GM19467 (cell line): ENCODE results near the gene PTPRR.

Experiments
- ATAC-seq: cut with Tn5 transposase; IDR thresholded peaks from one replicate; pipeline ENCODE4 v1.9.1; 2021; ENCODE audit warnings: mild to moderate bottlenecking, moderate library complexity; ENCODE audit not compliant: unreplicated experiment

The PTPRR gene, protein sequence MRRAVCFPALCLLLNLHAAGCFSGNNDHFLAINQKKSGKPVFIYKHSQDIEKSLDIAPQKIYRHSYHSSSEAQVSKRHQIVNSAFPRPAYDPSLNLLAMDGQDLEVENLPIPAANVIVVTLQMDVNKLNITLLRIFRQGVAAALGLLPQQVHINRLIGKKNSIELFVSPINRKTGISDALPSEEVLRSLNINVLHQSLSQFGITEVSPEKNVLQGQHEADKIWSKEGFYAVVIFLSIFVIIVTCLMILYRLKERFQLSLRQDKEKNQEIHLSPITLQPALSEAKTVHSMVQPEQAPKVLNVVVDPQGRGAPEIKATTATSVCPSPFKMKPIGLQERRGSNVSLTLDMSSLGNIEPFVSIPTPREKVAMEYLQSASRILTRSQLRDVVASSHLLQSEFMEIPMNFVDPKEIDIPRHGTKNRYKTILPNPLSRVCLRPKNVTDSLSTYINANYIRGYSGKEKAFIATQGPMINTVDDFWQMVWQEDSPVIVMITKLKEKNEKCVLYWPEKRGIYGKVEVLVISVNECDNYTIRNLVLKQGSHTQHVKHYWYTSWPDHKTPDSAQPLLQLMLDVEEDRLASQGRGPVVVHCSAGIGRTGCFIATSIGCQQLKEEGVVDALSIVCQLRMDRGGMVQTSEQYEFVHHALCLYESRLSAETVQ

DNA sequence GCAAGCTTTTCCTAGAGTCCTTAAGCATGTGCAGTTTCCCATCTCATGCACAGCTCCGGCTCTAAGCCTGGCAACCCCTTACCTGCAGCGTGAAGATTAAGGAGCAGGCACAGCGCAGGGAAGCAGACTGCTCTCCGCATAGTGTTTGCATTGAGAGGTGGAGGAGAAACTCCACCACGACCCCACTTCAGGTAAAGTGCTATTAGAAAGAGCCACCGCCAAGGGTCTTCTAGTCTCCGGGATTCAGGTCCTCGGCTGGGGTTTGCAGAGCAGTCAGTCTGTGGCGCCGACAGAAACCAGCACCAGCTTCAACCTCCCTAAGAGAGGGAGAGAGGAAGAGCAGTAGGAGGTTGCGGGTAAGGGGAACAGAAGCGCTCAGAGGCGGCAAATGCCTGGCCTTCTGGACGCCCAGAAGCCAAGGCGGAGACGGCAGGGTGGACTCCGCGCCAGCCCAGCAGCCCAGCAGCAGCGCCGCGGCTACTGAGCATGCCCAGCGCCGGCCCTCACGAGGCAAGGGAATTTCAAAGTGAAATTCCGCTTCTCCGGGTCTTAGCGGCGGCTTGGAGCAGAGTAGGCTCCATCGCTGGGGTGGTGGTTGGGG lies at the start of gene PTPRR:
PTPRR (minus strand) TSS at position 488 of the 601 bp plus-strand sequence; CDS start at position 140, 348 bp downstream.
- no peak for ATAC-seq

DNA sequence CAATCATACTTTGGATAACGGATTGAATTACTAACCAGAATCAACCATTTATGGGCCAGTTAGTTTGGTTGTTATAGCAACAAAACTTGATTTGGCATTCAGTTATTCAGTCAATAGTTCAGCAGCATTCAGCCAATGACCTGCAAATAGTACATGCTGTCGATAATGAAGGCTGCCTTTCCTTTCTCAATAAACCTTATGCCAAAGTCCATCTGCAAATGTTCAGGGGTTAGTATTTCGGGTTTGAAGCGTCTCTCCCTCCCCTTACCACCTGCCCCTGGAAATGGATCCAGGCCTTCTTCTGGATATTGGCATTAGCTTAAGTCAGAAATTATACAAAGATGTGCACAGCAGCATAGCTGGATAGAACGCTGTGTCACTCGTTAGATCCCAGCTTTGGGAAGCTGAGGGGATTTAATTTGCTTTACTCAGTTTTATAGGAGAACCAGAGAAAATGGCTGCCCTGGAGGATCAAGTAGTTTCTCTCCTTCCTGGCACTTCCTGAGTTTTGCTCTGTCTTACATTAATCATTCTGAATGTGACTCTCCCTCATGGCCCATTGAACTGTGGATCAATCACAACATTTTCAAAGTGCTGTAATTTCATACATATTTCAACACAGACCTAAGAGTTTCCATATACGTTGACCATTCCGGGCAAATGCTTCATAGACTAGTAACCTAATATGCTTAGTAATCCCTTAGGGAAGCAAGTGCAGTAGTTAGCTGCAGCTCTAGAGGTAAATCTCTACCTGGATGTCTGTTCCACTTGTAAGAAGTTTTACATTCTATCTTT lies 46.7 kb upstream of the PTPRR start:
- no peak for ATAC-seq

DNA sequence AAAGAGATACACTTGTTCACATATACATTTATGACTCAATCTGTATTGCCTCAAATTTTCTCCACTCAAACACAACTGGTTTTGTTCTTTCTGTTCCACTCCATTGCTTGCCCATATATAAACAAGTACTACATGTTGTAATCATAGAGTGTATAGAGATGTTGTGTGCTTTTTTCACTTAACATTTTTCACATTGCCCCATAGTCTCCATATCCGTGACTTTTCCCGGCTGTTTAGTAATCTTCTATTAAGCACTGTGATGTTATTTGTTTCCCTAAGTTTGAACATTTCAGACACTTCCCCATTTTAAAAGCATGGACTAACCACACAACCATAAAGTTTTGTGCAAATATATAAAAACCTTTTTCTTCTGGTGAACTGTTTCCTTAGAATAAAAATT lies 45.5 kb upstream of the PTPRR start:
- no peak for ATAC-seq

DNA sequence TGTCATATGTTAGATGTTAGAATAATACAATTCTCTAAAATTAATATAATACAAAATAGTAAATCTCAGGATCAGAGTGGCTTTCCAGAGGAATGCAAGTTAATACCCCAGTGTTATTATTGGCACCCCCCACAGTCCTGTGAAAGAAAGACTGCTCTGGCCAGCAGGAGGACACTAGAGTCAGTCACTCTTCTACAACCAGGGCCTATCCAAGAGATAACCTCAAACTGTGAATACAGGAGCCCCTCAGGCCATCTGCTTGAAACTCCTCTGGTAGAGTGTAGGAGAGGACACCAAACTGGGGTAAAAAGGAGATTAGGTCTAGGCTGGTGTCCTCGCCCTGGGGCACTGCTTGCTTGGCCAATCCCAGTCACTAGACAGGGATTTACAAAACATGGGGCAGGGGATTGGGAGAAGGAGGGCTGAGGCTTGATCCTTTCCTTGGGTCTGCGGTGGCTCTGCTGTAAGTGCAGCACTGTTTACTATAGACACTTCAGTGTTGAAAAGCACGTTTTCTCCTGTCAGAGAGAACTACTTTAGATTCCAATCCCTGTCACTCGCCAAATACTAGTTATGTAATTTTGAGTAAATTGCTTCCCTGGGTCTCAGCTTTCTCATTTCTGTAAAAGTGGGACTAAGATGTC lies 44.5 kb upstream of the PTPRR start:
- ATAC-seq: no peak

DNA sequence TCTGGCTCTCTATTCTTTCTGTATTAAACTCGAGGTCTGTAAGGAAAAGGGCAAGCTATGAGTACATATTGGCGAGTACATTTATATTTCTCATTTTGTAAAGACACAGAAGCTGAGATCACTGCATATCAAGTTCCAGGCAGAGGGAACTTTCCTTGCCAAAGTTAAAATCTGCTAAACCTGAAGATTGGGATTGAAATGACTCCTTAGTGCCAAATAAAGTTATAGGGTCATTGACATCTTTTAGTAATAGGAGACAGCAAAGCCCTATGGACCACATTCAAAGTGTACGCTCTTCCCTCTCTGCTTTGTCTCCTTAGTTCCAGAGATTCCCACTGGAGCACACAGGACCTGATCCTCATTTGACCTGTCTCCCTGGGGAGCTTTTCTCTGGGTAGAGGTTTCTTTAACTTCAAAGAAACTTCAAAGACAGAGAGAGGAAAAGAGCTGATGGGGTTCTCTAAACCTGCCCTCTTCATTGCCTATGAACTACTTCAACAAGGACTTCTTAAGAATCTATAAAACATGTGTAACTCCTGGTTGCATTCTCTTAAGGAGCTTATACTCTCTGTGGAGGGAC lies 42.6 kb upstream of the PTPRR start:
- ATAC-seq: no peak

DNA sequence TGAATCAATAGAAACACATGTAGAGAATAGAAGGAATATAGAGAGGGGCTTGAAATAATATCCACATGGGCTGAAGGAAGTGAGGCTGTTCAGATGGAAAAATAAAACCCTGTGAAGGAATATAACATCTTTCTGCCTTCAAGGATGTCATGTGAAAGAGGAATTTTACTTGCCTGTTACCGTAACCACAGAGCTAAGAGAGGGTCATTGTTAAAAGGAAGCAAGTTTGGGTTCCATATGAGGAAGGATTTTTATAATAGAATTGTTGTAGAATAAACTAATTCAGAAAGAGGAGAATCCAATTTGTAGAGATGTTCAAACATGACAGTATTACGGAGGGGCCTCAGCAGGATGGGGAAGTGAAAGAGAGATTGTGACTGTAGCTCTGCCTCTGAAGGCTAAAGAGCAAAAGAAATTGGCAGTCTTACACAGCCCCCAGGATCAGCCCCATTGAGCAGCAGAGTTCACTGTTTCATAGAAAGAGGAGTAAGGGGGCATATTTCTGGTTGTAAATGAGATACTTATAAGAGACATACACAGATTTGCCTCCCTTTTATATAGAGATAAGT lies 41.8 kb upstream of the PTPRR start:
- ATAC-seq: no peak

DNA sequence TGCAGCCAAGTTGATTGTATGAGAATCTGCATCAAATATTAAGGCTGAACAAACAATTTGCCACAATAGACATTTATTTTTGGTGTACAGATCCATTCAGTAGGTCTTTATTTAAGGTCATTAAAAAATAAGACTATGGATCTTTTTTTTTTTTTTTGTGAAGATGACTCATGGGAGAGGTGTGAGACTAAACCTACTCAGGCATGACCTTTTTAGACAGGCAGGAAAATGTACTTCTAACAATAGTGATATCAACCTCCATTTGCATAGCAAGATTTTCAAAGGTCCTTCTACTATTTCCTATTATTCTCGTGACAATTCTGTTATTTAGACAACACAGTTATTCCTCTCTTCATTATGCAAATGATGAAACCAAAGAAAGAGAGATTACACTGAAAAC lies 39.9 kb upstream of the PTPRR start:
- no peak for ATAC-seq

DNA sequence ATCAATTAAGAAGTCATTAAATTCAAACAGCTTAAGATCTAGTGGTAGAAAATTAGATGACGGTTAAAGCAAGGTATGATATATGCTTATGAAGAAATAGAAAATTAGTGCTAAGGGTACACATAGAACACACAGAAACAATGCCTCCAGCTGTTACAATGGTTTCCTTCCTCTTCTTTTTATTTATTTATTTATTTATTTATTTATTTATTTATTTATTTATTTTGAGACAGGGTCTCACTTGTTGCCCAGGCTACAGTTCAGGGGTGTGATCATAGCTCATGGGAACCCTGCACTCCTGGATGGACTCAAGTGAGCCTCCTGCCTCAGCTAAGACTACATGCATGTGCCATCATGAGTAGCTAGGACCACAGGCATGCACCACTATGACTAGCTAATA lies 34.9 kb upstream of the PTPRR start:
- no peak for ATAC-seq

DNA sequence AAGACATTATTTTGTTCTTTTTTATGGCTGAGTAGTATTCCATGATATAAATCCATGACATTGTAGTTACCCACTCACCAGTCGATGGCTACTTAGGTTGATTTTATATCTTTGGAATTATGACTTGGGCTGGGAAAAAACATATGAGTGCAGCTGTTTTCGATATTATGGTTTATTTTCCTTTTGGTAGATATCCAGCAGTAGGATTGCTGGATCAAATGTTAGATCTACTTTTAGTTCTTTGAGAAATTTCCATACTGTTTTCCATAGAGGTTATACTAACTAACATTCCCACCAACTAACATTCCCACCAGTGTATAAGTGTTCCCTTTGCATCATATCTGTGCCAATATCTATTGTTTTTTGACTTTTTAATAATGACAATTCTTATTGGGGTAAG lies 29.9 kb upstream of the PTPRR start:
- ATAC-seq: no peak

DNA sequence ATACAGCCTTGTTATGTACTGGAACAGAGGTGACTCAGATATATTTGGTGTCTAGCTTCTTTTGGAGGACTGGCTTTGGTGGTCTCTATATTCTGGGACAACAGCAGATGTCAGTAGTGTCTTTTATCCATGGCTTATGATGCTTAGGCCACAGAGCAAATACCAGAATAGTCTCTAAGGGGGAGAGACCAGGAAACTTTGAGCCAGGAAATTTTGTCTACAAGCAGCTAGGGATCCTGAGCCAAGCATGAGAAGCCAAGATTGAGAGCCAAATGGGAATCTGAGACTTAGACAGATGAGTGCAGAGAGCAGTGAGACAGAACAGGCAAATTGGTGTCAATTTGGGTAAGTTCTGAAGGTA lies 28.4 kb upstream of the PTPRR start:
- ATAC-seq: no peak

DNA sequence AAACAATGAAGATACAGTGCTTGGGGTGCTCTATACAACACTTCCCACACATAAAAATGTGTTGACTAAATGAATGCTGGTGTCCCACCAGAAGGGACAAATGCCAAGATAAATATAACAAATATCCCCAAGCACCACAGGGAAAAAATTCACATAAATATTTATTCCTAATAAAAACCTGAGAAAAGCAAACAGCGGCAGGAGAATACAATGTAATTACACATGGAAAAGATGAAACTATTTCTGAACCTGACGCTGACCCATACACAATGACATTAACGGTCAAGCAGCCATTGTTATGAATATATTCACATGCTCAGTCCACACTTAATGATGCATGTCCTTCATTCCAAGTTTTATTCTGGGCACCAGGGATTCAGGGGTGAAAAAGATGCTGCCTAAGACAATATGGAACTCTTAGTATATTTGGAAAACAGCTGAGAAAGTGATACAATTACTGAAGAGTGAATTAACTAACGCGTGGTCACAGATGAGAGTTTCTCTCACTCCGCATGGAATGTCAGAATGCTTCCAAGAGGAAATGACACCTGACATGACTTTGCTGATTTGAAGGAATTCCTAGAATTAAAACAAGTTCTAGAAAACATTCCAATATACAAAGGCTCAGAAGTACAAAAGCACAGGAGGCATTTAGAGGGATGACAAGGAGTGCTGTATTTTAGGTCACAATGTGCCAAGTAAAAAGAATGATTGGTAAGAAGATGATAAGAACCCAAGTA lies 27.9 kb upstream of the PTPRR start:
- no peak for ATAC-seq

DNA sequence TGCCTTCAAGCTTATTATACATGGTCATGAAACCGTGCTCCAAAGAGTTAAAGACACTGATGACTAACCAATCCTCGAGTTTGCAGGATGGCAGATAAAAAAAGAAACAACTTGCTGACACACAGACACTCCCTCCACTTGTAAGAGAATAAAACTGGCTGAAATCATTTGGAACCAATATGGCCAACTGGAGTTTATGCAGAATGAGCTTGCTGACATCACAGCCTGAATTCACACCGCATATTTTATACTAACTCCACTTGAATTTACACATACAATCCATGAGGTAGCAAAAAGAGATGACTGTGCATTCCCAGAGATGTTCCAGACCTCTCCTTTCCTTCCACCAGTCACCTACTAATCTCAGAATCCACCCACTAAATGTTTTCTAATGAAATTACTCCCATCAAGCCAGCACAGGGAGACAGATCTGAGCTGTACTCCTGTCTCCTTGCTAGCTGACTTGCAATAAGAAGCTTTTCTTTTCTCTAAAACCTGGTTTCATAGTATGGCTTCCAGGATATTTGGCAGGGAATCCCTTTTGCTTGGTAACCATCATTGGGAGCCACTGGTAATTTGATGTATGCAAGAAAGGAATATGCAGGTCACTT lies 15.8 kb upstream of the PTPRR start:
- ATAC-seq: no peak

DNA sequence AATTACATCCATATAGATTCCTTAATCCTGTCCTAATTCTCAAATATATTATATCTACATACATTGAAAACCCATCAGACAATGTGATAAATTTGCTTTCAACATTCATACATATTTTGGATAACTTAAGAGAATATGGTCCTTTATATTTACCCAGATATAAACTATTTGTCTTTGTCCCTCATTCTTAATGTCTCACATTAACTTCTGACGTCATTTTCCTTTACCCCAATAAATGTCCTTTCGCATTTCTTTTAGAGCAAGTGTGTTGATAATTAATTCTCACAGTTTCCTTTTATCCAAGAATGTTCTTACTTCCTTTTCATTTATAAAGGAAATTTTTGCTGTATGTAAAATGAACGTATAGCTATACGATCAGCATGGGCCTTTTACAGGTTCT lies 12.6 kb upstream of the PTPRR start:
- no peak for ATAC-seq

DNA sequence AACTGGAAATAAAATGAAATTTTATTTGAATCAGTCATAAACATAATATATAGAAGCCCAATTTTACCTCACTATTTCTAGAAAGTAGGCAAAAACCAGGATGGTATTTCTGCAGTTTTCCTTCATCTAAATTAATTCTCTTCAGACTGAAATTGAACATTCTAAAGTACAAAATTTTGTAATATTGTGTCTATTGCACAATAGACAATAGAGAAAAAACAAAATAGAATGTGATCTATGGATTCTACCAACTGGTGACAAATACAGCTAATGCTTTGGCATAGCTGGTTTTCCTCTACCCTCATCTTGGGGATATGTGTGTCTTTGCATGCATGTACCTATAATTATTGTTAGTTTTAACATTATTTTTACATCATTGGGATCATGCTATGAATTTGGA lies 8.5 kb upstream of the PTPRR start:
- no peak for ATAC-seq

DNA sequence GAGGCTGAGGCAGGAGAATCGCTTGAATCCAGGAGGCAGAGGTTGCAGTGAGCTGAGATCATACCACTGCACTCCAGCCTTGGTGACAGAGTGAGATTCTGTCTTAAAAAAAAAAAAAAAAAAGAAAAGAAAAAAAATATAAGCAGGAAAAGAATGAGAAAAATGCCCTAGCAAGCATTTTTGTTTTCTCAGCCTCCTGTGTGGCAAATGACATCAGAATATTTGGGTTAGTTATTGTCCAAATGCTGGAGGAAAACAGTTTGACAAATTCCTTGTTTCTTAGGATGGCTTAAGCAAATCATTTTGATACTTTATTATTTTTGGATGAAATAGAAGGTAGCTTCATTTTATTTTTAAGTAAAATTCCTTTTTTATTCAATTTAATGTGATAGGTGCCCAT lies 7.5 kb upstream of the PTPRR start:
- no peak for ATAC-seq

DNA sequence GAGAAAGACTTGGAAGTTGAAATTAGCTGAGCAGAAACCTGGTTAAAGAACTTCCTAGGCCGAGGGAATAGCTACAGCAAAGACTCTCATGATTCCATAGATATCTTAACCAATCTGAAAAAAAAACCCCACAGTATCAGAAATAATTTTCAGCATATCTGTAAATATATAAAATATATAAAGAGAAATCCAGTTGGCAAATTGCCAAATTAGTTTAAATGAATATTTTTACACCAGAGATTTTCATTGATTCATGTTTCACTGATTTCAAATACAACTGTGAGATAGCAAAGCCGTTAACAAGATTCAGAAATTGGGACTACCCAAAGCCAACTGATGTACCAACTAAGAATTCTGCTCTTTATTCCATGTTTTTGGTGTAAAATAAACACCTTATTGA lies 6.8 kb upstream of the PTPRR start:
- no peak for ATAC-seq

DNA sequence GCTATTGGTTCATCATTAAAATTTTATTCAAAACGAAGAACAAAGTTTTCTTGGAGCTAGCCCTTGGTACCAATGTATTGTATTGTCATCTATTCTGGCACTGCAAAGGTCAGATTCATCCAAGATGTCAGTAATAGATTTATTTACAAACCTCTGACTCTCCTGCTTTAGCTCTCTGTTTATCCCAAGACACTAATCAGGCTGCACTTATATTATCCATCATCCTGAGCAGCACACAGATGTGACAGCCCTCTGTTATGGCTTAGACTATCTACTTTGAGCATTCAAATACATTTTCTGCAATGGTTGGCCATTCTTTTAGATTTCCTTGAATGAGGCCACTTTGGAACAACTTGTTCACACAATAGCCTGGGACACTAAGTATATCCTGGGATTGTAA lies 5.0 kb upstream of the PTPRR start:
- ATAC-seq: no peak

DNA sequence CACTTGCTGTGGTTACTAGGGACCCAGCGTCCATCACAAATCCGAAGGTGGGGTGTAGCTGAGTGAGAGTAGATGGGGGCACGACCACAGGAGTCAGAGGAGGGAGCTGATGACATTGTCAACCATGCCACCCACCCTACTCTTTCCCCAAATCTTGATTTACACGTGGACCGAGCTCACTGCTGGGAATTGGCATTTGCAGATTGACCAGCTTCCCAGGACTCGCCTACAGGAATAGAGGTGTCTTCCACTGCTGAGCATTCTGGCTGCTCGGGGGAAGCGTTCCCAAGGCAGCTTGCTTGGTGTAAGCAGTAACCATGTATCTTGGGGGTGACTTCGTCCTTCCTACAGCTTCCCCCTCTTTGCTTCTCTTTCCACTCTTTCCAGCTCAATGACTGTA lies 353 bp upstream of the PTPRR start:
- no peak for ATAC-seq

DNA sequence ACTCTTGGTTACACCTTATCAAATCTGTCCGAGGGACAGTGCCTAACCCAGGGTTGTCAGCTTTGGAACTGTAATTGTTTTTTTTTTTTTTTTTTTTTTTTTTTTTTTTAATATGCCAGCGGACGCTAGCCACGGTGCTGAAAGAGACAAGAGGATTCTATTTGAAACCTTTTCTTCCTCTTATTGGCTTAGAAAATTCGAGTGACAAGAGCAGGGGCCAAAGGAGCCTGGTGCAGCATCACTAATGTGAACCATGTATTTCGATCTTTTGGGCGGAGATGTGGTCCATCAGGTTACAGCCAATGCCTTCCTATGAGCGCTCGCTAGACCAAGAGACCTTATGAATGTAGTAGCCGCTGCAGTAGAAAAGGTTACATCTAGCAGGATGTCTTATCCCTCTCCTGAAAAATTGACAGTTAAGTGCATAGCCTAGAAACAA lies 922 bp downstream of the PTPRR start:
- ATAC-seq: no peak
